Erythroblast (primary cell): ENCODE measurements around the gene ILDR2.

ENCODE experiments used
- GATA1 ChIP-seq: IDR thresholded peaks from 2 replicates; pipeline ENCODE4 v1.6.1; 2011; ENCODE audit warnings: low read depth, mild to moderate bottlenecking, control low read depth, low read length, moderate library complexity
- POLR2A ChIP-seq: IDR thresholded peaks from 2 replicates; pipeline ENCODE4 v1.6.1; 2011; ENCODE audit warnings: mild to moderate bottlenecking, low read length

DNA sequence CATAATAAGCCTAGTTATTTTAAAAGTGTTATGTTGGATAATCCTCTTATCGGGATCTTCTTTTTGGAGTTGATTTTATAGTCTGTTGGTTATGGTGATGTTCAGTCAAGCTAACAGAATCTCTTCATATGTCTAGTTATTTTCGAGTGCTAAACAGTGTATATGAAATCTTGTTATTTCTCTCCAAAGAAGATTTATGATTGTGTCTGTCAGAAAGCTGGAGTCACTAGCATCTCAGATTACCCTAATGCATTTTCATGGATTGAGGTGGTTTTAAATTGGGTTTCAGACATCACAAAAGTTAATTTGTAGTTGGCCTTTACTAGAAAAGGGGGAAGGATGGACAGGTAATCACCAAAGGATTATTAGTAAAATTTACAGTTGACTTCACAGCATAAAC is 27.0 kb upstream of the ILDR2 start:
- no peak for TF ChIP-seq POLR2A
- TF ChIP-seq GATA1, result no peak
